IMR-90 (cell line): ENCODE measurements around the gene SLC19A1. TPM values are rescaled to one million over a fixed set of nuclear protein-coding genes. Genes with fewer than 3 reads are reported as not detected.

Source experiments
- ATAC-seq: fragments of 200-7000 bp; cut with Tn5 transposase; 2 replicates; pipeline ENCODE4 v1.9.1; 2020; ENCODE audit warnings: low read depth, mild to moderate bottlenecking, moderate library complexity
- BruUV-seq: library from RNA; stranded (reverse); fragments of 400-500 nt; replicated peaks from 2 replicates; lab custom pipeline; 2021; lab: Mats Ljungman, UMichigan
- CTCF ChIA-PET: fragments of 300-600 bp; formaldehyde crosslinking; extraction: SDS; loops from one replicate; lab custom pipeline; 2021; ENCODE audit warnings: antibody characterized with exemption; lab: Yijun Ruan, JAX
- POLR2A ChIA-PET: fragments of 300-600 bp; sonication (Branson Sonifier 250); formaldehyde crosslinking; loops from one replicate; lab custom pipeline; 2022; ENCODE audit warnings: antibody characterized with exemption; ENCODE audit not compliant: unreplicated experiment; lab: Charles Lee
- DNase-seq: peaks from one replicate; pipeline ENCODE4 v3.0.0; 2013
- H2AFZ ChIP-seq: replicated peaks from 2 replicates; pipeline ENCODE3; 2013; ENCODE audit warnings: low read length, mild to moderate bottlenecking; ENCODE audit not compliant: poor library complexity
- H2AK5ac ChIP-seq: 2 replicates; pipeline ENCODE4 v1.6.1; 2013; ENCODE audit warnings: low read depth, low read length, inconsistent platforms
- H2AK9ac ChIP-seq: replicated peaks from 2 replicates; pipeline ENCODE3; 2013; ENCODE audit warnings: mild to moderate bottlenecking, low read depth, low read length, moderate library complexity; ENCODE audit not compliant: poor library complexity
- H2BK120ac ChIP-seq: 2 replicates; pipeline ENCODE4 v1.6.1; 2013; ENCODE audit warnings: low read depth, low read length, inconsistent platforms
- H2BK15ac ChIP-seq: 3 replicates; pipeline ENCODE4 v1.6.1; 2013; ENCODE audit warnings: low read depth, low read length, inconsistent platforms
- H2BK20ac ChIP-seq: 2 replicates; pipeline ENCODE4 v1.6.1; 2013; ENCODE audit warnings: low read depth, mild to moderate bottlenecking, inconsistent platforms, low read length, moderate library complexity
- H2BK5ac ChIP-seq: 2 replicates; pipeline ENCODE4 v1.6.1; 2013; ENCODE audit warnings: mild to moderate bottlenecking, low read depth, low read length, inconsistent platforms; ENCODE audit not compliant: poor library complexity, severe bottlenecking
- H3K14ac ChIP-seq: replicated peaks from 2 replicates; pipeline ENCODE4 v1.6.1; 2013; ENCODE audit warnings: low read depth, low read length, inconsistent platforms
- H3K18ac ChIP-seq: 2 replicates; pipeline ENCODE4 v1.6.1; 2013; ENCODE audit warnings: low read depth, low read length, control low read depth
- H3K23ac ChIP-seq: 2 replicates; pipeline ENCODE4 v1.6.1; 2013; ENCODE audit warnings: low read depth, low read length, inconsistent platforms
- H3K27ac ChIP-seq: 2 replicates; pipeline ENCODE4 v1.5.1; 2013; ENCODE audit warnings: mild to moderate bottlenecking, control low read depth, low read length; ENCODE audit not compliant: insufficient read depth
- H3K27me3 ChIP-seq: 2 replicates; pipeline ENCODE4 v1.6.1; 2013; ENCODE audit warnings: low read length; ENCODE audit not compliant: control insufficient read depth, insufficient read depth
- H3K36me3 ChIP-seq: 2 replicates; pipeline ENCODE4 v1.6.1; 2013; ENCODE audit warnings: low read length, mixed read lengths; ENCODE audit not compliant: control insufficient read depth, insufficient read depth
- H3K4ac ChIP-seq: 2 replicates; pipeline ENCODE4 v1.6.1; 2013; ENCODE audit warnings: low read depth, low read length, inconsistent platforms
- H3K4me1 ChIP-seq: 2 replicates; pipeline ENCODE4 v1.6.1; 2013; ENCODE audit warnings: low read length, mixed read lengths; ENCODE audit not compliant: control insufficient read depth, insufficient read depth
- H3K4me2 ChIP-seq: 2 replicates; pipeline ENCODE4 v1.6.1; 2013; ENCODE audit warnings: low read depth, mild to moderate bottlenecking, control low read depth, low read length, moderate library complexity
- H3K4me3 ChIP-seq: 2 replicates; pipeline ENCODE4 v1.5.1; 2013; ENCODE audit warnings: low read depth, mild to moderate bottlenecking, control low read depth, low read length, moderate library complexity; ENCODE audit not compliant: insufficient read depth
- H3K56ac ChIP-seq: 2 replicates; pipeline ENCODE4 v1.6.1; 2013; ENCODE audit warnings: low read length, inconsistent platforms; ENCODE audit not compliant: insufficient read depth; ENCODE audit errors: extremely low read depth
- H3K79me1 ChIP-seq, 2 experiments: 2 replicates each; pipeline ENCODE4 v1.6.1; 2013; ENCODE audit warnings: low read length in 2 of 2, inconsistent platforms in 1 of 2, low read depth in 1 of 2
- H3K9ac ChIP-seq: 2 replicates; pipeline ENCODE4 v1.6.1; 2013; ENCODE audit warnings: low read depth, low read length, control low read depth
- H3K9me1 ChIP-seq: 2 replicates; pipeline ENCODE4 v1.6.1; 2013; ENCODE audit warnings: low read length, inconsistent platforms; ENCODE audit not compliant: insufficient read depth
- H3K9me3 ChIP-seq: 2 replicates; pipeline ENCODE4 v1.6.1; 2013; ENCODE audit warnings: low read length; ENCODE audit not compliant: control insufficient read depth, insufficient read depth
- H4K20me1 ChIP-seq: 2 replicates; pipeline ENCODE4 v1.6.1; 2013; ENCODE audit warnings: low read length, inconsistent platforms; ENCODE audit not compliant: insufficient read depth
- H4K5ac ChIP-seq: 2 replicates; pipeline ENCODE4 v1.6.1; 2013; ENCODE audit warnings: mild to moderate bottlenecking, low read depth, low read length, control low read depth
- H4K8ac ChIP-seq, 2 experiments: 2 replicates each; pipeline ENCODE4 v1.6.1; 2013; ENCODE audit warnings: low read depth in 2 of 2, low read length in 2 of 2, control low read depth in 1 of 2, inconsistent platforms in 1 of 2
- H4K91ac ChIP-seq: 2 replicates; pipeline ENCODE4 v1.6.1; 2013; ENCODE audit warnings: low read depth, low read length, inconsistent platforms; ENCODE audit not compliant: insufficient read depth
- BHLHE40 ChIP-seq: fragments of 150-350 bp; IDR thresholded peaks from 2 replicates; pipeline ENCODE4 v1.6.1; 2016; ENCODE audit warnings: mild to moderate bottlenecking, low read depth, low read length
- CEBPB ChIP-seq: IDR thresholded peaks from 2 replicates; pipeline ENCODE4 v1.6.1; 2012; ENCODE audit warnings: low read depth, low read length, improper control_type of control experiment
- CHD1 ChIP-seq: IDR thresholded peaks from 2 replicates; pipeline ENCODE4 v1.6.1; 2012; ENCODE audit warnings: low read depth, low read length, improper control_type of control experiment
- FOS ChIP-seq: fragments of 150-350 bp; IDR thresholded peaks from 2 replicates; pipeline ENCODE4 v1.6.1; 2016; ENCODE audit warnings: low read depth, low read length
- MAFK ChIP-seq: IDR thresholded peaks from 2 replicates; pipeline ENCODE4 v1.6.1; 2012; ENCODE audit warnings: low read depth, low read length, improper control_type of control experiment
- MAZ ChIP-seq: IDR thresholded peaks from 2 replicates; pipeline ENCODE4 v1.6.1; 2012; ENCODE audit warnings: low read depth, mild to moderate bottlenecking, low read length, improper control_type of control experiment, moderate library complexity, borderline replicate concordance
- MXI1 ChIP-seq: IDR thresholded peaks from 2 replicates; pipeline ENCODE4 v1.6.1; 2012; ENCODE audit warnings: low read depth, mild to moderate bottlenecking, low read length, moderate library complexity, borderline replicate concordance
- NFE2L2 ChIP-seq: fragments of 150-350 bp; IDR thresholded peaks from 2 replicates; pipeline ENCODE4 v1.6.1; 2016; ENCODE audit warnings: low read depth, mild to moderate bottlenecking, low read length
- POLR2A ChIP-seq: IDR thresholded peaks from 2 replicates; pipeline ENCODE4 v1.6.1; 2012; ENCODE audit warnings: mild to moderate bottlenecking, low read depth, low read length
- RAD21 ChIP-seq: IDR thresholded peaks from 2 replicates; pipeline ENCODE4 v1.6.1; 2012; ENCODE audit warnings: low read length, improper control_type of control experiment
- RCOR1 ChIP-seq: IDR thresholded peaks from 2 replicates; pipeline ENCODE4 v1.6.1; 2012; ENCODE audit warnings: mild to moderate bottlenecking, low read length, improper control_type of control experiment; ENCODE audit not compliant: insufficient replicate concordance
- RFX5 ChIP-seq: IDR thresholded peaks from 2 replicates; pipeline ENCODE4 v1.8.0; 2012; ENCODE audit warnings: low read depth, mild to moderate bottlenecking, low read length, moderate library complexity
- SMC3 ChIP-seq: fragments of 150-350 bp; IDR thresholded peaks from 2 replicates; pipeline ENCODE4 v1.6.1; 2016; ENCODE audit warnings: low read depth, mild to moderate bottlenecking, antibody characterized with exemption, low read length, moderate library complexity
- WGBS, 2 experiments: methylation state at CpG; one replicate each; pipeline versions ENCODE4 v1.1.5 to v1.1.7; 2013; ENCODE audit warnings: missing lambda C conversion rate in 2 of 2; ENCODE audit not compliant: insufficient read length in 1 of 2; ENCODE audit errors: extremely low coverage in 2 of 2; 5-methylcytosine and 5-hydroxymethylcytosine counted together
- dilution Hi-C: fragments of 300-500 bp; cut with HindIII; formaldehyde crosslinking; loops from one replicate; pipeline ENCODE4 v1.14.3; 2018; ENCODE audit warnings: low sequenced_read_pairs; ENCODE audit not compliant: unreplicated experiment
- in situ Hi-C: fragments of 300-500 bp; cut with MboI; formaldehyde crosslinking; loops from 3 replicates; pipeline ENCODE4 v1.14.3; 2019; ENCODE audit warnings: low sequenced_read_pairs, inconsistent platforms, mixed read lengths
- intact Hi-C: fragments of 100-400 bp; cut with micrococcal nuclease; formaldehyde crosslinking; loops from 2 replicates; pipeline ENCODE4 v1.10.0; 2022
- polyA plus RNA-seq, 3 experiments: library from polyadenylated mRNA; depleted of rRNA; stranded (reverse); fragments of >200 nt; gene quantifications; 2 replicates each; pipeline ENCODE4 v1.2.3, GENCODE V29; 2012; ENCODE audit warnings: low replicate concordance in 1 of 3
- total RNA-seq: library from RNA; depleted of rRNA; stranded (reverse); fragments of >200 nt; gene quantifications from 2 replicates; pipeline ENCODE4 v1.2.3, GENCODE V29; 2012
- TF ChIP-seq, protein P1 (sequence below): fragments of 150-350 bp; IDR thresholded peaks from 2 replicates; pipeline ENCODE4 v1.6.1; 2016; ENCODE audit warnings: low read depth, mild to moderate bottlenecking, low read length, moderate library complexity, borderline replicate concordance
- TF ChIP-seq, protein P2 (sequence below): conservative IDR thresholded peaks from 2 replicates; pipeline ENCODE4 v1.5.1; 2012; ENCODE audit warnings: mild to moderate bottlenecking, low read depth, low read length, improper control_type of control experiment
- TF ChIP-seq, protein P3 (sequence below): fragments of 150-350 bp; IDR thresholded peaks from 2 replicates; pipeline ENCODE4 v1.6.1; 2017; ENCODE audit warnings: mild to moderate bottlenecking, antibody characterized with exemption, low read length, low read depth

The SLC19A1 gene
- total and polyA plus RNA-seq, 2 of the 4 experiments (the other 2 are of a cell fraction): 2.2 to 16.2 TPM

DNA sequence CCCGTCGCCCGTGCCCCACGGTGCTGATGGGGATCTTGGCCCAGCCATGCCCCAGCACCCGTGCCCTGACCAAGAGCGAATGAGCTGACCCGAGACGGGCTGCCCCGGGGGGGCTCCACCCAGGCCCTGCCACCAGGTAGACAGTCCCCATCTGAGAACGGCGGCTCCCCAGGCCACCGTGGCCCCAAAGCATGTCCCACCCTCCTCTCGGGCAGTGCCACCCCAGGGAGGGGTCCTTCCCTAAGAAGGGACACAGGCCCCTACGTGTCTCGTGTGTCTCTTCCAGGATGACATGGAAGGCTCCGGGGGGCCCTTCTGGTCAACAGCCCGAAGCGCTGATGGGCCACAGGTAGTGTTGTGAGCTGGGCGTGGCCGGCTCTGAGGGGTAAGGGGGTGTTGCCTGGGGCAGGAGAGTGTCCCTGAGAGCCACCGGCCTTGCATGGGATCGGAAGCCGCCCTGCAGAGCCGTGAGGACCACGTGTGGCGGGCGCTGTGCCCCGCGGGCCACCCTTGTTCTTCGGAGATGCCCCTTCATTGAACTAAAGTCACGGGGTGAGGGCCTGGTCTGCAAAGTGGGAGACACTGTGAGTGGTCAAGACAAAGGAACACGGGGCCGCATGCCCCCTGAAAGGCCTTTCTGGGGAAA, 55.0 kb downstream of the SLC19A1 start:
- Histone ChIP-seq H4K20me1 (no peaks in the 10 kb centered on the region; the same call in 1 of the 2 replicates), H3K4me2 (no peak overlapping the region), H3K9me1 (peaks cover 6% of the 10 kb centered on the region; the same call in 1 of the 2 replicates), H2BK15ac (no peak overlapping the region), H4K8ac (no peak overlapping the region), H3K4me3 (no peak overlapping the region), H2BK5ac (no peak overlapping the region), H3K18ac (no peak overlapping the region), H3K4ac (no peak overlapping the region), H4K5ac (no peak overlapping the region), H3K36me3 (peaks cover 60% of the 10 kb centered on the region), H2BK120ac (no peak overlapping the region), H3K27ac (no peak overlapping the region), H3K14ac (no peak overlapping the region), H4K91ac (no peak overlapping the region), H2AK9ac (no peak overlapping the region), H3K4me1 (no peaks in the 10 kb centered on the region), H3K9me3 (no peaks in the 10 kb centered on the region), H2AK5ac (no peak overlapping the region), H2BK20ac (no peak overlapping the region), H3K27me3 (no peaks in the 10 kb centered on the region), H3K56ac (no peak overlapping the region), H3K79me1 (peaks cover 0 to 4% of the 10 kb centered on the region in 2 experiments; a peak in 1 of 4 replicates), H3K23ac (no peak overlapping the region), H3K9ac (no peak overlapping the region), H2AFZ (no peak overlapping the region)
- no peak for TF ChIP-seq SMC3
- no peak for TF ChIP-seq CHD1
- TF ChIP-seq CEBPB: no peak
- no peak for TF ChIP-seq MAFK
- TF ChIP-seq, protein P1, sequence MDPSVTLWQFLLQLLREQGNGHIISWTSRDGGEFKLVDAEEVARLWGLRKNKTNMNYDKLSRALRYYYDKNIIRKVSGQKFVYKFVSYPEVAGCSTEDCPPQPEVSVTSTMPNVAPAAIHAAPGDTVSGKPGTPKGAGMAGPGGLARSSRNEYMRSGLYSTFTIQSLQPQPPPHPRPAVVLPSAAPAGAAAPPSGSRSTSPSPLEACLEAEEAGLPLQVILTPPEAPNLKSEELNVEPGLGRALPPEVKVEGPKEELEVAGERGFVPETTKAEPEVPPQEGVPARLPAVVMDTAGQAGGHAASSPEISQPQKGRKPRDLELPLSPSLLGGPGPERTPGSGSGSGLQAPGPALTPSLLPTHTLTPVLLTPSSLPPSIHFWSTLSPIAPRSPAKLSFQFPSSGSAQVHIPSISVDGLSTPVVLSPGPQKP: no peak
- no peak for TF ChIP-seq RCOR1
- TF ChIP-seq POLR2A: no peak
- no peak for TF ChIP-seq RFX5
- TF ChIP-seq, protein P2, sequence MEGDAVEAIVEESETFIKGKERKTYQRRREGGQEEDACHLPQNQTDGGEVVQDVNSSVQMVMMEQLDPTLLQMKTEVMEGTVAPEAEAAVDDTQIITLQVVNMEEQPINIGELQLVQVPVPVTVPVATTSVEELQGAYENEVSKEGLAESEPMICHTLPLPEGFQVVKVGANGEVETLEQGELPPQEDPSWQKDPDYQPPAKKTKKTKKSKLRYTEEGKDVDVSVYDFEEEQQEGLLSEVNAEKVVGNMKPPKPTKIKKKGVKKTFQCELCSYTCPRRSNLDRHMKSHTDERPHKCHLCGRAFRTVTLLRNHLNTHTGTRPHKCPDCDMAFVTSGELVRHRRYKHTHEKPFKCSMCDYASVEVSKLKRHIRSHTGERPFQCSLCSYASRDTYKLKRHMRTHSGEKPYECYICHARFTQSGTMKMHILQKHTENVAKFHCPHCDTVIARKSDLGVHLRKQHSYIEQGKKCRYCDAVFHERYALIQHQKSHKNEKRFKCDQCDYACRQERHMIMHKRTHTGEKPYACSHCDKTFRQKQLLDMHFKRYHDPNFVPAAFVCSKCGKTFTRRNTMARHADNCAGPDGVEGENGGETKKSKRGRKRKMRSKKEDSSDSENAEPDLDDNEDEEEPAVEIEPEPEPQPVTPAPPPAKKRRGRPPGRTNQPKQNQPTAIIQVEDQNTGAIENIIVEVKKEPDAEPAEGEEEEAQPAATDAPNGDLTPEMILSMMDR: no peak
- no peak for TF ChIP-seq NFE2L2
- no peak for TF ChIP-seq MXI1
- TF ChIP-seq BHLHE40: no peak
- no peak for TF ChIP-seq FOS
- no peak for TF ChIP-seq RAD21
- TF ChIP-seq, protein P3, sequence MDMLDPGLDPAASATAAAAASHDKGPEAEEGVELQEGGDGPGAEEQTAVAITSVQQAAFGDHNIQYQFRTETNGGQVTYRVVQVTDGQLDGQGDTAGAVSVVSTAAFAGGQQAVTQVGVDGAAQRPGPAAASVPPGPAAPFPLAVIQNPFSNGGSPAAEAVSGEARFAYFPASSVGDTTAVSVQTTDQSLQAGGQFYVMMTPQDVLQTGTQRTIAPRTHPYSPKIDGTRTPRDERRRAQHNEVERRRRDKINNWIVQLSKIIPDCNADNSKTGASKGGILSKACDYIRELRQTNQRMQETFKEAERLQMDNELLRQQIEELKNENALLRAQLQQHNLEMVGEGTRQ: no peak
- TF ChIP-seq MAZ: no peak
- POLR2A ChIA-PET: no interaction called here
- ATAC-seq (no peak), DNase-seq (no peak)
- 93% methylated on average over 15 of the region's 33 CpGs; no CpG with 5 or more reads in 1 of the 2 experiments for WGBS, 2 experiments
- CTCF ChIA-PET: no interaction called here
- BruUV-seq: no TSS peak
- intact Hi-C loops (no loop called here), in situ Hi-C loops (no loop called here), dilution Hi-C loops (no loop called here)
